GM18870 (cell line): ENCODE measurements around the gene ST3GAL3.
"Not testable (repeated sequence)": the region's sequence is repeated elsewhere in the genome, so short reads cannot be mapped to it uniquely, and the experiment has no call there.

Source experiments
- ATAC-seq: cut with Tn5 transposase; IDR thresholded peaks from one replicate; pipeline ENCODE4 v1.9.1; 2021; ENCODE audit warnings: moderate library complexity; ENCODE audit not compliant: unreplicated experiment

The ST3GAL3 gene

DNA sequence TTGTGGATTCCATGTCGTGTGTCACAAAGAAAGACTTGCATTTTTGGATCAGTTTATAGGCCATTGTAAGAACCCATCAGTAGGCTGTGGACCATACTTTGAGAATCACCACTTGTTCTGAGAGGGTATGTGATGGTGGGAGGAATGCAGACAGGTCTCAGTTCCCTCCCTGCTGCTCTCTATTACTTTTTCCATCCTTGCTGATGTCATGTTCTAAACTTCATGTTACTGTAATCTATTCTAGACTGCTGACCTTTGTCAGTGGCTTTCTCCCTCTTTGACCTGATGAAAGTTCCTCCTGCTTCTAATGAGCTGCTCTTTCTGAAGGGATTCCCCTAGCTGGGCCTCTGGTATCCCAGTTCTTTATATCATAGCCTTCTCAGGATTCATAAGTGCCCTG, 46.1 kb downstream of the ST3GAL3 start:
- no peak for ATAC-seq

GRCh38 chr1:43754892-43755291, 47.6 kb downstream of the ST3GAL3 start:
- ATAC-seq = no peak

- no peak for ATAC-seq
Observed at GRCh38 chr1:43757343-43758053, 50.2 kb downstream of the ST3GAL3 start.

GRCh38 chr1:43760745-43761317, 53.5 kb downstream of the ST3GAL3 start:
- ATAC-seq = no peak

DNA sequence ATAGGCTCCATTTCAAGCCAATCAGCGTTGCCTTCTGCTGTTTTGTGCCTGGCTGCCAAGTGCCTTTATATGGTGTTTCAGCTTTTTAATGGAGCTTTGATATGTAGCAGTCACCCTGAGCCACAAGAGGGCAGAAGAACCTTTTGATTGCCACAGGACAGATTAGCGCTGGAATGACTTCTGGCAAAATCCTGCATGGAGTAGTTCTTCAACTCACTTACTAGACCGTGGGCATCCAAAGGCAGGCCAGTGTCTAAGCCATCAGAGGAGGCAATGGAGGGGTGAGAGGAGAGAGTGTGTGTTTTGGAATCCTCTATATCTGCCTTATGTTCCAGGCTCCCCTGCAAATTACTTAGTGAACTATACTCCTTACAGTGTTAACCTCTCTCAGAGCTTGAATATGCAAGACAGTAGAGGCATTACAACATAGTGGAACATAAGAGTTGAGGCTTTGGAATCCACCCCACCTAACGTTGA, 56.2 kb downstream of the ST3GAL3 start:
- no peak for ATAC-seq

DNA sequence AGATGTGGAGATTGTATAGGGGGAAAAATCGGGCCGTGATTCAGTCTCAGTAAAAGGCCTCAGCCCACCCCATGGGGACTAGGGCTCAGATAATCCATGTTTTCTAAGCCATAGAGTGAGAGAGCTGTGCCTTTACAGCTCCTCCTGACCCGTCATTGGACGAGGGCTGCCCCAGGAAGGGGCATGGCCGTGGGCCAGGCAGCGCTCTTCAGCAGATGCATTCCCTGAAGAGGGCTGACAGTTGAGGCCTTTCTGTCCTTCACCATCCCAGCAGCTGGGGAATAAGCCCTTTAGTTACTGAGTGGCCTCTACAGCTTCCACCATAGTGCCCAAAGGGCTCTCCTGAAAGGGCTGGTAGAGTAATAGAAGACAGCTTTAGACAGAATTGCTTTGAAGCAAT, 57.2 kb downstream of the ST3GAL3 start:
- ATAC-seq = no peak

DNA sequence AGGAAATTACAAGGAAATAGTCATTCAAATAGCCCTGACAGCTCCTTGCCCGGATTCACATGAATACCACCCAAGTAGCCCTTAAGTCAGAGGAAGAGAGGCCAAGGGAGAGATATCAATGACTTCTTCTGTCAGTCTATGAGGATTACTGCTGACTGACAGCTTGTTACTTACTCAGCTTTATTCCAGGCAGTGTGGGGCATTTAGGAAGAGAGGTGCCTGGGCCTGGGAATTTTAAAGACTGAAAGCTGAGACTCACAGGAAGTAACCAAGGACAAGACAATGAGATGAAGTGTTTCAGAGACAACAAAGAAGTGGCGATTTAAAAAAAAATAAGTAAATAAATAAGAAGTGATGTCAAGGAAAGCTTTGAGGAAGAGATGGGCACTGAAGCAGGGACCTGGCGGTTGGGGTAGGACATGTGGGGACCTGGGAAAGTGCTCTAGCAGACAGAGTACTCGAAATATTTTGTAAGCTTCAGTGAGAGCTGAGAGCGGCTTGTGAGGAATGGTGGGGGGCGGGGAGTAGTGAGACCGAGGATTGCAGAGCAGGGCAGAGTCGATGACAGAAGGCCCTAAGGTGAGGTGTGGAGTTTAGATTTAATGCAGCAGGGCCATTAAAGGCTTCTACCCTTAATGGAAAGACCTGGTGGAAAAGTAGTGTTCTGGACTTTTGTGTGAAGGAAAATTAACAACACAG, 58.9 kb downstream of the ST3GAL3 start:
- ATAC-seq = no peak

DNA sequence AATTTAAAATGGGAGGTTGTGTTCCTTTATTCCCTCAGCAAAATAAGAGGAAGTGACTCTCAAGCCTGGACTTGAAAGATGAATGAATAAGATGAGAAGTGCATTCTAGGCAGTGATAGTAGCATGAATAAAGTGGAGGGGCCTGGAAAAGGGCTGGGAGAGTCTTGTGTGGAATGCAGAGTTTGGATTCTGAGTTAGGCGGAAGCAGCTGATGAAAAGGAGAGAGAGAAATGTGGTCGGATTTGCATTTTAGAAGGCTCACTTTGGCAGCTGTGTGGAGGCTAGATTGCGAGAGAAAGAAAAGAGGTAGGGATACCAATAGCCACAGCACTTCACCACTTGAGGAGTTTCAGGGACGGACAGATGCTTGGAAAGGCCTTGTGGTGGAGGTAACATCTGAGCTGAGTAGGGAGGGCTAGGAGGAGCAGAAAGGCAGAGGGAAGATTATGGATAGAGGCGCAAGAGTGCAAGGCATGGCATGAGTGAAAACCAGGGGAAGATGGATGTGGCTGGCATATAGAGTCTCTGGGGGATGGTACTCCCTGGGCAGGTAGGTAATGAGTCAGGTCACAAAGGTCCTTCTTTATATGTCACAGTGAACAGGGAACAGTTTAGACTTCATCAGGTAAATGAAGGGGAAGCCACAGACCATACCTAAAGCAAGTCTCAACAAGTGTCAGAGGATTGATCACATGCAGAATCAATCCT, 59.6 kb downstream of the ST3GAL3 start:
- no peak for ATAC-seq

DNA sequence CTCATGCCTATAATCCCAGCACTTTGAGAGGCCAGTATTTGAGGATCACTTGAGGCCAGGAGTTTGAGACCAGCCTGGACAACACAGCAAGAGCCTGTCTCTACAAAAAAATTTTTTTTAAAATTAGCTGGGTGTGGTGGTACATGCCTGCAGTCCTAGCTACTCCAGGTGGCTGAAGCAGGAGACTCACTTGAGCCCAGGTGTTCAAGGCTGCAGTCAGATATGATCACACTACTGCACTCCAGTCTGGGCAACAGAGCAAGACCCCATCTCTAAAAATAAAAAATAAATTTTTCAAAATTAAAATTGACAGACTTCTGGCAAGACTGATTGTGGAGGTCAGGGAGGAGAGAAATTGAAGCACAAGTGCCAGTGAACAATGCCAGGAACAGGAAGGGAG, 60.8 kb downstream of the ST3GAL3 start:
- no peak for ATAC-seq

DNA sequence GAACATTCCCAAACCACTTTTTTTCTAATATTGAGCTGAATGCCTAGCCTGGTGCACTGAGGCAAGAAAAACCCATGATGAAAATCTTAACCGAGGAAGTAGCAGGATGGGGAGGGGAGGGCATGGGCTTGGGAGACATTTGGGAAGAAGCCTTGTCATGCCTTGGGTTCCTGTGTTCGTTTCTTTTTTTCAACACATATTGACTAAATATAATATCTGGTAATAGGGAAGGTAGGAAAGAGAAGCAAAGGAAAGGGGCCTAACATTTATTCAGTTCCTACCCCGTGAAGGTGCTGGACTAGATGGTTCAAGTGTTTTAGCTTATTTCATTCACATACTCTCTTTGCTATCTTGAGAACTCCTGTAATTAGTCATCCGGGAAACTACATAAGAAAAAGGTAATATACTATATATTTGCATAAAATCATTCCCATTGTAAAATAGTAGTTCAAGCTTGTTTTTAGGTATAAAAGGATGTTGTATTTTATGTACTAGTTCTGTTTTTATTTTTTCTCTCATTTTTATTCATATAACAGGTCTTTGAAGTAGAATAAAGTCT, 62.1 kb downstream of the ST3GAL3 start:
- no peak for ATAC-seq

GRCh38 chr1:43770111-43770510, 62.8 kb downstream of the ST3GAL3 start:
- no peak for ATAC-seq

DNA sequence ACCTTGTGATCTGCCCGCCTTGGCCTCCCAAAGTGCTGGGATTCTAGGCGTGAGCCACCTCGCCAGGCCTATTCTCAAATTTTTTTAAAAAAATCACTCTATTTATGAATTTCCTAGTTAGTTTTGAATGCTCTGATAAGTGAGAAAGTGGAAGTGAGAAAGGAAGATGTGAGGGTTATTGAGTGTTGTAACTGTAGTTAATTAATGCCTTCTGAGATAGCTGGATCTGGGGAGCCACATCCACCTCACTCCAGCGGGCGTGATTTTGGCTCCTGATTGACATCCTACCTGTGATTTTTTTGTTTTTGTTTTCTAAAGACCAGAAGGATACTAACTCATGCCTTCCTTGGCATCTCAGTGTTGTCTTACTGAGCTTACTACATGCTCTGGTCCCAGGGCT, 65.6 kb downstream of the ST3GAL3 start:
- ATAC-seq = no peak

DNA sequence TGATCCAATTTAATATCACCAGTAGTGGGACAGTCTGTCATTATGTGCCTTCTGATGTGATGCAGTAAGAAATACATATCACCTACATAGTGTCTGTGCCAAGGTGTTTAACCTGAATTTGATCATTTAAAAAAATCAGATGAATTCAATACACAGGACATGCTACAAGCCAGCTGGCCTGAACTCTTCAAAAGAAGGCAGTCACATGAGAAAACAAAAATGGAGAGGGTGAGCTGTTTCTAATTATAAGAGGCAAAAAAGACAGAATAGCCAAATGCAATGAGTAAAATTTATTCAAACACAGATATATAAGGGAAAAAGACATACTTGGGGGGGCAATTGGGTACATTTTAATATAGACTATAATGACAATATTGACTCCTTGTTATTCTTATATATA, 66.5 kb downstream of the ST3GAL3 start:
- no peak for ATAC-seq

GRCh38 chr1:43774359-43774758, 67.0 kb downstream of the ST3GAL3 start:
- ATAC-seq = no peak

DNA sequence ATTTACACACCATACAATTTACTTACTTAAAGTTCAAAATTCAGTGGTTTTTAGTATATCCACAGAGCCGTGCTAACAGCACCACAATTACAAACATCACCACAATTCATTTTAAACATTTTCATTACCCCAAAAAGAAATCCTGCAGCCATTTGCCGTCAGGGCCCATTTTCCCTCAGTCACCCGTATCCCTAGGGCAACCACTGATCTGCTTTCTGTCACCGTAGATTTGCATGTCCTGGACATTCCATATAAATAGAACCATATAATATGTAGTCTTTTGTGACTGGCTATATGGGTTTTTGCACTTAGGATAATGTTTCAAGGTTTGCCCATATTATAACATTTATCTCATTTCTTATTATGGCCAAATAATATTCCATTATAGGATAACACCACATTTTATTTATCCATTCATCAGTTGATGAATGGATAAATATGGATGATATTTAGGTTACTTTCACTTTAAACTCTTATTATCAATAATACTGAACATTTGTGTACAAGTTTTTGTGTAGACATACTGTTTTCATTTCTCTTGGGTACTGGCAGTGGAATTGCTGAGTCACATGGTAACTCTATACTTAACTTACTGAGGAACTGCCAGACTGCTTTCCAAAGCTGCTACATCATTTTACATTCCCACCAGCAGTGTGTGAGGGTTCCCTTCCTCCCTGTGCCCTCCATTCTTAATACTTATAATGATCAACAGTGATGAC, 68.9 kb downstream of the ST3GAL3 start:
- ATAC-seq = no peak

- not testable (repeated sequence) for ATAC-seq
Observed at GRCh38 chr1:43777916-43778315, 70.6 kb downstream of the ST3GAL3 start.

DNA sequence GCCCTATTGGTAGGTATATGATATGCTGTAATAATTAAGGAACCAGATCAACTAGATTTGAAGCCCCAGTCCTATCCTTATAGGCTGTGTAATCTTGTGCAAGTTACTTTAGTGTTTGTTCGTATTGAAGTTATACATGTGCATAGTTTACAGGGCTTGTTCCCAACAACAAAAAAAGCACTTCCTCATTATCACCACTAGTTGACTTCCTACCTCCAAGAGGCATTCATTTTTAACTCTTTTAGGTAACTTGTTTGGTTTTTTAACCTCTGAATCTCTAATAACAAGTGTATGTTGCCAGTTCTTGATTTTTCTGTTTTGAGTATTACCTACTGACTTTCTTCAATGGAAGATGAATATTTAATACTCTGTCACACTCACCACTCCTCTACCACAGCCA, 71.9 kb downstream of the ST3GAL3 start:
- ATAC-seq = no peak

DNA sequence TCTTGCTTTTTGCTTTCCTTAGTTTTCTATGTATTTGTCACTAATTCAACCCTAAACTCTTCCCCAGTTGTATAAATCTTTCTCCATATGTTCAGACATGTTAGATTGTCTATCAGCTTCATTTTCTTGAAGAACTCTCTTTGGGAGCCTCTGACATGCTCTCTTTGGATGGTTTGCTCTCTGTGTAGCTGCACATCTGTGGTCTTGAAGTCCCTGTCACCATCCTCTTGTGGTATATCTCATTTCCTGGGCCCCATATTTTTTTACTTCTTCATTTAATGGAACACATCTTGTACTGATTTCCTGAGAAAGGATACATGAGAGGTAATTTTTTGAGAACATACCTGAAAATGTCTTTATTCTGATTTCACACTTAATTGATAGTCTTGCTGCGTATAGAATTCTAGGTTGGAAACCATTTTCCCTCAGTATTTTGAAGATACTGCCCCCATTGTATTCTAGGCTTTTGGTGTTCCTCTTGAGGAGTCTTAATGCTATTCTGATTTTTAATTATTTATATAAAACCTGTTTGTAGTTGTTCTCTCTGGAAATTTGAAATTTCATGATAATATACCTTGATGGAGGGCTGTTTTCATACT, 72.6 kb downstream of the ST3GAL3 start:
- no peak for ATAC-seq

DNA sequence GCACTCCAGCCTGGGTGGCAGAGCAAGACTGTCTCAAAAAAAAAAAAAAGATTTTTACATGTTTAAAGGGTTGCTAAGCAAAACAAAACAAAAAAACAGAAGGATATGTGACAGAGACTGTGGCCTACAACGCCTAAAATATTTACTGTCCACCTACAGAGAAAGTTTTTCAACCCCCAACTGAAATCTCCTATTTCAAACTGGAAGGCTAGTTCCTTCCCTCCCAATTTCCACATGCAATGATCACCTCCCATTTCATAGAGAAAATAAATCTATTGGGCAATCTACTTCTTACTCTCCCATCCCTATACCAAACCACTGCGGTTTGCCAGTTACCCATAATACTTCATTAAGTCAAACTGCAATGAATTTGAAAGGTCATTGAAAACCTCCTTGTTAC, 74.2 kb downstream of the ST3GAL3 start:
- no peak for ATAC-seq

DNA sequence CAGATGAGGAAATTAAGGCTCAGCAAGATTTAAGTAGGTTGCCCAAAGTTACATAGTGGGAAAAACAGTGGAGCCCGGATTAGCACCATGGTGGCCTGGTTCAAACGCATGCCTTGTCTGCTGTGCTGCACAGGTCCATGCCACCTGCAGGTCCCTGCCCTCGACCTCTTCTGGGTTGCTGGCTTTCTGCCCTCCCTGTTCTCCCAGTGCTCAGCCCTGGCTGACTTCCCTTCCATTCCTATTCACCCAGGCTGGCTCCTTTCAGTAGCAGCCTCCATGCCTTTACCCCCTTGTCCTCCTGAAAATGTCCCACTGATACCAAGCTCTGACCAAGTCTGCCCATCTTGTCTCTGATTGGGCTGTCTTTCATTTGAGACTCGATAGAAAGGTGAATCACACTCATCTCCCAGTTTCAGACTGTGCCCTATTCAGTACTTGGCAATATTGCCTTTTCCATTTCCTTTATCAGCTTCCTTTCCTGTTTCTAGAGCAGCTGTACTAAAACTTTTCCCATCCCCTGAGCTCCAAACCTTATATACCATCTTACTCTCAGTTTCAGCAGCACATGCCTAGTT, 75.8 kb downstream of the ST3GAL3 start:
- ATAC-seq = no peak
